ENCODE measurements around the gene KLHL25. TPM values are rescaled to one million over a fixed set of nuclear protein-coding genes. Genes with fewer than 3 reads are reported as not detected.

KLHL25 gene
- total RNA-seq, 1 experiment from 2014 or later = 11.5 TPM

- Histone ChIP-seq H3K9me3 (ENCODE audit: low read depth, low read length, poor library complexity, severe bottlenecking) (no peaks in the 10 kb centered on the region), H3K36me3 (ENCODE audit: insufficient read depth, low read length, poor library complexity, severe bottlenecking) (peaks cover 14% of the 10 kb centered on the region), H3K27ac (ENCODE audit: low read depth, low read length, poor library complexity, severe bottlenecking) (no peak overlapping the region), H3K4me3 (ENCODE audit: low read depth, low read length, poor library complexity, severe bottlenecking) (no peak overlapping the region), H3K27me3 (replicated peaks; ENCODE audit: insufficient read depth, low read depth, low read length, poor library complexity) (no peaks in the 10 kb centered on the region), H3K4me1 (ENCODE audit: insufficient read depth, low read length, poor library complexity, severe bottlenecking) (no peaks in the 10 kb centered on the region)
- no peak for DNase-seq (ENCODE audit: low spot score)
- ChIA-PET CTCF (no interaction called here), POLR2A (ENCODE audit: low non-redundant PET) (no interaction called here)
- no TSS peak for BruUV-seq (replicated peaks)
- intact Hi-C loops (cut with micrococcal nuclease; ENCODE audit: unreplicated experiment) = no loop called here
- no peak for TF ChIP-seq EZH2 (IDR thresholded peaks at IDR 0.05; ENCODE audit: borderline replicate concordance, low read depth, low read length, poor library complexity, severe bottlenecking)
- TF ChIP-seq, protein P1, sequence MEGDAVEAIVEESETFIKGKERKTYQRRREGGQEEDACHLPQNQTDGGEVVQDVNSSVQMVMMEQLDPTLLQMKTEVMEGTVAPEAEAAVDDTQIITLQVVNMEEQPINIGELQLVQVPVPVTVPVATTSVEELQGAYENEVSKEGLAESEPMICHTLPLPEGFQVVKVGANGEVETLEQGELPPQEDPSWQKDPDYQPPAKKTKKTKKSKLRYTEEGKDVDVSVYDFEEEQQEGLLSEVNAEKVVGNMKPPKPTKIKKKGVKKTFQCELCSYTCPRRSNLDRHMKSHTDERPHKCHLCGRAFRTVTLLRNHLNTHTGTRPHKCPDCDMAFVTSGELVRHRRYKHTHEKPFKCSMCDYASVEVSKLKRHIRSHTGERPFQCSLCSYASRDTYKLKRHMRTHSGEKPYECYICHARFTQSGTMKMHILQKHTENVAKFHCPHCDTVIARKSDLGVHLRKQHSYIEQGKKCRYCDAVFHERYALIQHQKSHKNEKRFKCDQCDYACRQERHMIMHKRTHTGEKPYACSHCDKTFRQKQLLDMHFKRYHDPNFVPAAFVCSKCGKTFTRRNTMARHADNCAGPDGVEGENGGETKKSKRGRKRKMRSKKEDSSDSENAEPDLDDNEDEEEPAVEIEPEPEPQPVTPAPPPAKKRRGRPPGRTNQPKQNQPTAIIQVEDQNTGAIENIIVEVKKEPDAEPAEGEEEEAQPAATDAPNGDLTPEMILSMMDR (conservative IDR thresholded peaks at IDR 0.05; ENCODE audit: low read depth, low read length) = no peak
Measured at GRCh38 chr15:85750319-85751290, 44.1 kb downstream of the KLHL25 start.

DNA sequence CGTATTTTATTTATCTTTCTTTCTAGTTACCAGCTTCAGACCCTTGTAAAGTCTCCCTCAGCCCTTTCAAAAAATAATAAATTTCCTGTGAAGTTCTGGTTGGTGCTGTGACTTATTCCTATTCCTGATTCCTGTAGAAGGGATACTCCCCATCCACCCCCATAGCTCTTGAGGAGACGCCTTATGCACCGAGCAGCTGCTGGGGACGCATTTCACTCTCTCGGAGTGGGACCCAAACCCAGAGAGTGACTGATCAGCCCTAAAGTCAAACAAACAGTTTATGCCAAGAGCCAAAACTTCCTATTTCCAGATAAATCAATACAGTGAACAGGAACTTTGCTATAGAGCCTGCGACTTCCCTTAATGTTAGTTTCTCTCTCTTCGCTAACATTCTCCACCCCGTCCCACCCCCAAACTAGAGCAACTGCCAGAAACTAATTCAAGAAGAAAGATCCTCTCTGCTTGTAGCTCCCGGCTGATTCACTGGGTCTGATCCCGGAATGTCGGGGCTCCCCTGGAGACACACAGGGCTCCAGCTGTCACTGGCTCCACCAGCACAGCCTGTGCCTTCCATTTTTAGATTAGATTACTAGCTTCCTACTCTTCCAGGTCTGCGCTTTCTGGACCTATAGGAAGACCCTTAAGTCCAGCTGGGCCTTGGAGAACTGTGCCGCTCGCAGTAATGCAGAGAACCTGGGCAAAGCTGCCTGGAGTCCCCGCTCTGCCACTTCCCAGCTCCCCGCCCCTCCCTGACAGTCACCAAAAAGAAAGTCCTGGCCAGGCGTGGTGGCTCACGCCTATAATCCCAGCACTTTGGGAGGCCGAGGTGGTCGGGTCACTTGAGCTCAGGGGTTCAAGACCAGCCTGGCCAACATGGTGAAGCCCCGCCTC, 45.2 kb downstream of the KLHL25 start:
- POLR2A ChIA-PET (ENCODE audit: low non-redundant PET) = no interaction called here
- DNase-seq (ENCODE audit: low spot score) = no peak
- BruUV-seq (replicated peaks) = no TSS peak
- Histone ChIP-seq H3K27ac (ENCODE audit: low read depth, low read length, poor library complexity, severe bottlenecking) (no peak overlapping the region), H3K27me3 (replicated peaks; ENCODE audit: insufficient read depth, low read depth, low read length, poor library complexity) (no peaks in the 10 kb centered on the region), H3K4me1 (ENCODE audit: insufficient read depth, low read length, poor library complexity, severe bottlenecking) (no peaks in the 10 kb centered on the region), H3K36me3 (ENCODE audit: insufficient read depth, low read length, poor library complexity, severe bottlenecking) (peaks cover 25% of the 10 kb centered on the region), H3K4me3 (ENCODE audit: low read depth, low read length, poor library complexity, severe bottlenecking) (no peak overlapping the region), H3K9me3 (ENCODE audit: low read depth, low read length, poor library complexity, severe bottlenecking) (no peaks in the 10 kb centered on the region)
- TF ChIP-seq EZH2 (IDR thresholded peaks at IDR 0.05; ENCODE audit: borderline replicate concordance, low read depth, low read length, poor library complexity, severe bottlenecking) = no peak
- TF ChIP-seq, protein P1 (conservative IDR thresholded peaks at IDR 0.05; ENCODE audit: low read depth, low read length) = no peak
- intact Hi-C loops (cut with micrococcal nuclease; ENCODE audit: unreplicated experiment) = no loop called here
- CTCF ChIA-PET = no interaction called here

GRCh38 chr15:85748729-85749128, 46.0 kb downstream of the KLHL25 start:
- Histone ChIP-seq H3K36me3 (ENCODE audit: insufficient read depth, low read length, poor library complexity, severe bottlenecking) (peaks cover 28% of the 10 kb centered on the region), H3K9me3 (ENCODE audit: low read depth, low read length, poor library complexity, severe bottlenecking) (no peaks in the 10 kb centered on the region), H3K27me3 (replicated peaks; ENCODE audit: insufficient read depth, low read depth, low read length, poor library complexity) (no peaks in the 10 kb centered on the region), H3K4me3 (ENCODE audit: low read depth, low read length, poor library complexity, severe bottlenecking) (no peak overlapping the region), H3K27ac (ENCODE audit: low read depth, low read length, poor library complexity, severe bottlenecking) (no peak overlapping the region), H3K4me1 (ENCODE audit: insufficient read depth, low read length, poor library complexity, severe bottlenecking) (no peaks in the 10 kb centered on the region)
- ChIA-PET CTCF (no interaction called here), POLR2A (ENCODE audit: low non-redundant PET) (no interaction called here)
- TF ChIP-seq, protein P1 (conservative IDR thresholded peaks at IDR 0.05; ENCODE audit: low read depth, low read length) = no peak
- TF ChIP-seq EZH2 (IDR thresholded peaks at IDR 0.05; ENCODE audit: borderline replicate concordance, low read depth, low read length, poor library complexity, severe bottlenecking) = no peak
- BruUV-seq (replicated peaks) = no TSS peak
- DNase-seq (ENCODE audit: low spot score) = no peak
- intact Hi-C loops (cut with micrococcal nuclease; ENCODE audit: unreplicated experiment) = no loop called here
